Effector CD4-positive, alpha-beta T cell (primary cell): ENCODE data around the gene KCNAB1.
"Not testable (repeated sequence)": the region's sequence is repeated elsewhere in the genome, so short reads cannot be mapped to it uniquely, and the experiment has no call there.

Experiments used
- DNase-seq: peaks from one replicate; pipeline ENCODE4 v3.0.0-alpha.2; 2020

The KCNAB1 gene

DNA sequence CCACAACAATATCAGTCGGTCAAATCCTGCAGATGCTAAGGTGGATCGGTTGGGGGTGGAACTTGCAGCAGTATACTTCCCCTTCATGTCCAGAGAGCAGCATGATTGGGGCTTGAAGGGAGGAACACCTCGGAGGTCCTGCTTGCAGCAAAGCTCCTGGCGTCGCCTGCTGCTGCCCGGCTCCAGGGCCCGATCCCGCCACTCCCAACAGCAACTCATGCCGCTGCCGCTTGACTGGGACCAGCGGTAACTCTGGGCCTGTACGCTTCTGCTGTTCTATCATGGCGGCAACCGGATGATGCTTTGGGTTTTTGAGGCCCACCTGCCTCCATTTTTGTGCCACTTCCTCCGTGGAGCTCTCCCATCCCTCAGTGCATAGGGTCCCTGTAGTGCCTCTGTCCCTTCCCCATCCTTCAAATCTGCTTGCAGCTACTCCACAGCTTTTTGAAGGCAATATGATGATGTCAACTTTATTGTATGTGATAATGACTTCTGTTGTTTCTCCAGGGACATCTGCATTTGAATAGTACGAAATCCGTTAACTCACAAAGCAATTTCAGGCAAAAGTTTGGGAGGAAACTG is 56.3 kb downstream of the KCNAB1 start:
- DNase-seq, result no peak

DNA sequence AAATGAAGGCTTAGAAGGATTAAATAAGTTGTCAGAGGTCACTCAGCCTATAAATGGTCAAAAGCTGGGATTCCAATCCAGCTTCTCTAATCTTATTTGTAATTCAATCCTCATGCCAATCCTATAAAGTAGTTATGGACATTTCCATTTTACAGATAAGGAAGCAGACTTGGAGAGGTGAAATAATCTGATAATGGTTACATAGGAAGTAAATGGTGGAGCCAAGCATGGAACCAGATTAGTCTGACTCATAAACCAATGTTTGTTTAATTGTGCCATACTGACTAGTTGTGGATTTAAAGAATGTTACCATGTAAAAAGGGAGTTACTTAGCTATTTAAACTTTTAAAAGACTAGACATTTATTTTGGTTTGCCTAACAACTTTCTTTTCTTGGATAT is 59.7 kb downstream of the KCNAB1 start:
- no peak for DNase-seq

DNA sequence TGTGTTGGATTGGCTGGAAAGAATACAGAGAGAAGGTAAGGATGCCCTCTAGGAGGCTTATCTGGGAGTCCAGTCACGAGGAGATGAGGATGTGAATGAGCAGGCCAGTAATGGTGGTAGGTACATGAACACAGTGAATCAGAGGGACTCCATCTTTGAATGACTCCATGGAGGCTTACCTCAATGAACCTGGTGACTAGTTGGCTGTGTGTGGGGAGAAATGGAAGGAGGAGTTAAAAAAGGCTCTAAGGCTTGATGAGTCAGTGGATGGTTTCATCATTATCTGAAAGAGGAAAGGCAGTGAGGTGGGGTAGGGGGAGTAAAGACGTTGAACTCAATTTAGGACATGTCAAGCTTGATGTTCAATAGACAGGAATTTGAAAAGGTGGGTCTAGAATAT is 61.1 kb downstream of the KCNAB1 start:
- no peak for DNase-seq

DNA sequence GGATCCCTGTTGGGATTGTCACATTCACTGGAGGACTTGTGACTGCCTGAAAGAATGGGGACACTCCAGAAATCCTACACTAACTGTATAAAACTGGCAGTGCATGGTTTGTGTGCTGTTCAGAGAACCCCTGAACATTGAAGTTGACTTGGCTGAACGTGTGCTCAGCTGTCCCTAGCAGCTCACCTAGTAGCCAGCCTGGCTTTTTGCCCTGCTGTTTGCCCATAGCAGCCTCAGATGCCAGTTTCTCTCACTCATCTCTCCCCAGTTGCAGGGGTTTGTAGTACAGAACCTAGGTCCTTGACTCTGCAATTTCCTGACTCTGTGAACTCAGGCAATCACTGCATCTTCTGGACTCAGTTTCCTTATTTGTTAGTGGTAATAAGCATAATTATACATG is 63.0 kb downstream of the KCNAB1 start:
- no peak for DNase-seq

DNA sequence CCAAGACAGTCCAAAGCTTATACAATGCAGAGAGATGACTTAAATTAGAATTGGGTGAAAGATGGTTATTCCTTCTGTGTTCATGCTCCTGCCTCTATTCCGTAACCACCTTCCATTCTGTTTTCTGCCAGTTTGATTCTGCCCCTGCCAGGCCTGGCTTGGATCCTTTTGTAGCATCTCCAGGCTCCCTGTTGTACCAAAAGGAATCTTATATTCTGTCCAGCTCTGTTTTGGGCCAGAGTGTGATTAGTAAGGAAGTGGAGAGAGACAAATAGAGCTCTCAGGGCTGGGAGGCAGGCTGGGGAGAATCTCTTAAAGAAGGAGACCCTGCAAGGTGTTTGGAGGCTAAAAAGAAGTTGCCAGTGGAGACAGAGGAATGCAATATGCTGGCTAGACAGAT is 63.8 kb downstream of the KCNAB1 start:
- DNase-seq, result no peak

DNA sequence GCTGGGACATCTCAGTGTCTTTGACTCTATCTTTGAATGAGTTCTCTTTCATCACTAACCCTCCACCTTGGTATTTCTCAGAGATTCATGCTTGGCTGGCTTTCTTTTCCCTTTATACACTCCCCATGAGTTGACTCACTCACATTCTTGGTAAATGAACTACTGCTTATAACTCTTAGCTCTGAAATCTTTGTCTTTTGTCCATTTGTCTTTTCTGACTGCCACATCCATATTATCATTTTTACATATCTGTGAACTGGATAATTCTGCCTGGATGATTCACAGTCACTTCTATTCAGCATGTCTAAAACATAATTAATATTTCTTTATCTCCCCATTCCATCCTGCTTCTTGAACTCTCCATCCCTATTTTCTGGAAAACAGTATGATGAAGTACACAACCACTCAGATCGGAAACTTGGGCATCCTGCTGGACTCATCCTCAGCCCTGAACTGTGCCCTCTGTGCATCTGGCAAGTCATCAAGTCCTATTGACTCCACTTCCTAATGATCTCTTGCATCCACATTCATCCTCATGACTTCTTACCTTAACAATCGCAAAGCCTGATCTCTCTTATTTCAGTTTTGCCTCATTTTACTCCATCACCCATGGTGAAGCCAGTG is 66.9 kb downstream of the KCNAB1 start:
- DNase-seq, result no peak

DNA sequence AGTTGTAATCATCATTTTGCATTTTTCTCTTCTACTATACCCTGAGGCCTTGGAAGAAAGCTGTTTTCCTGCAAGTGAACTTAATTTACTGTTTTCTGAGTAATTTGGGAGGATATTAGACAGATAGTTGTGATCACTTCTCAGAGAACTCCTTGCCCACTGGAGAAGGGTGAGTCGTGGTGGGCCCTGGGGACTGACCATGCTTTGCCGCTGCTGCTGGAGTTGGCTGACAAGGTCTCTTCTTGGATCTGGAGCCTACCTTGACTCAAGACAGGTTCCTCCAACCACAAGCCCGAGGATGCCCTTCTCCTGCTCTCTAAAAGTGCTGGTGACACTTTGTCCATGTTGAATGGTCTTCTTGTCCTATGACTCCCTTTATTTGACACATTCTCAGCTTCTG is 68.4 kb downstream of the KCNAB1 start:
- no peak for DNase-seq

DNA sequence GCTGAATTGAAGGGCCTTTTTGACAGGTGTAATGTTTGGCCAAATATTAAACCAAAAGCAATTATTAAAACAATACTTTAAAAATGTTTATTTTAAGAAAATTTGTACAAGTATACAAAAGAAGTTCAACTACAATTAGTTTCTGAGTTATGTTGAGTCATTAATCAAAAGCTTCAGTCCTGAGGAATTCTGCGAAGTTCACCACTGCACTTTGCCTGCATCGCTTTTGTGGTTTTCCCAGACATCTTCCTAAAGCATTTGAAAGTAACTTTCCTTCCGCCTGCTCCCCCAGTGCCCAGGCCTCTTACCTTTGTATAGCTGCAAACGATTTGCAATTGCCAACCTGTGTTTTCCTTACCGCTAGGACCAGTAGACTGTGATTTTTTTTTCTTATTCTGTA is 69.5 kb downstream of the KCNAB1 start:
- DNase-seq, result no peak

DNA sequence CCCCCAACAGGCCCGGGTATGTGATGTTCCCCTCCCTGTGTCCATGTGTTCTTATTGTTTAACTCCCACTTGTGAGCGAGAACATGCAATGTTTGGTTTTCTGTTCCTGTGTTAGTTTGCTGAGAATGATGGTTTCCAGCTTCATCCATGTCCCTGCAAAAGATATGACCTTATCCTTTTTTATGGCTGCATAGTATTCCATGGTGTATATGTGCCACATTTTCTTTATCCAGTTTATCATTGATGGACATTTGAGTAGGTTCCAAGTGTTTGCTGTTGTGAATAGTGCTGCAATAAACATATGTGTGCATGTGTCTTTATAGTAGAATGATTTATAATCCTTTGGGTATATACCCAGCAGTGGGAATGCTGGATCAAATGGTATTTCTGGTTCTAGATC is 74.6 kb downstream of the KCNAB1 start:
- not testable (repeated sequence) for DNase-seq

DNA sequence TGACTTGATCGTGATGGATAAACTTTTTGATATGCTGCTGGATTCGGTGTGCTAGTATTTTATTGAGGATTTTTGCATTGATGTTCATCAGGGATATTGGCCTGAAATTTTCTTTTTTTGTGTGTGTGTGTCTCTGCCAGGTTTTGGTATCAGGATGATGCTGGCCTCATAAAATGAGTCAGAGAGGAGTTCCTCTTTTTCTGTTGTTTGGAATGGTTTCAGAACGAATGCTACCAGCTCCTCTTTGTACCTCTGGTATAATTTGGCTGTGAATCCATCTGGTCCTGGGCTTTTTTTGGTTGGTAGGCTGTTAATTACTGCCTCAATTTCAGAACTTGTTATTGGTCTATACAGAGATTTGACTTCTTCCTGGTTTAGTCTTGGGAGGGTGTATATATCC is 76.8 kb downstream of the KCNAB1 start:
- DNase-seq, result not testable (repeated sequence)

DNA sequence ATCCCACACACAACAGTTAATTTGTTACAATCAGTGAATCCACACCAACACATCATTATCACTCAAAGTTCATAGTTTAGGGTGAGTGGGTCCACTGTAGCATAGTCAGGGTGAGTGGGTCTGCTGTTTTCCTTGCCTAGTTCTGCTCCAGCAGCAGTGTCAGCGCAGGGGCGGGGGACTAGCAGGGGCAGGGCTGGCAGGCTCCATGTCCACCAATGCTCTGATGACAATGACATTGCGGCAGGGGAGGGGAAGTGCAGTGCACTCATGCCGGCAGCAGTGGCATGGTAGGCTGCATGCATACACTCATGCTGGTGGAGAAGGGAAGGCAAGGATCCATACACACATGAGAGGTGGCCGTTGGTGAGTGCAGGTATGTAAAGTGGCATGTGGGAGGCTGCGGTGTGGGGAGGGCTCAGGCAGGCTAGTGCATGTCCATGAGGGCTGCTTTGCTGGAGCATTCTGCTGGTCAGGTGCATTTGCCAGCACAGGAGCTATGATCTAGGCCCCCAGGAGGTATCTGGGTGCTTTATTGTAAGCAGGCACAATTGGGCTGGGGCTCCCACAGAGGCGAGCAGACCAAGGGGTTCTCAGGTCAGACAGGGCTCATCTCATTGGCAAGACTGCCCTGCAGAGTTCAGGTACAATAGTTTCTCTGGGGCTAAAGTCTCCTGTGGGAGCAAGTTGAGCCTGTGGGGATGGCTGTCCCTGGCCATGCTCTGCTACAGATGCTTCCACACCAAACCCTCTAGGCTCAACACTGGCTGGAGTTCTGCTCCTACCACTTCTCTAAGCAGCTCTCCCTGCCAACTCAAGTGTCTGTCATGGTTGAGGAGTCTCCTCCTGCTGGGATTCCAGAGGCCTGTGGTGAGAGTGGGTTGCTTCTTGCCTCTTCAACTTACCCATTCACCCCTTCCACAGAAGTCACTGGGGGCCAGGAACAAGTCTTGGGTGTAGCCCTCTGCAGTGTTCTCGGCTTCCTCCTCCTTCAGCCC is 81.3 kb downstream of the KCNAB1 start:
- no peak for DNase-seq

DNA sequence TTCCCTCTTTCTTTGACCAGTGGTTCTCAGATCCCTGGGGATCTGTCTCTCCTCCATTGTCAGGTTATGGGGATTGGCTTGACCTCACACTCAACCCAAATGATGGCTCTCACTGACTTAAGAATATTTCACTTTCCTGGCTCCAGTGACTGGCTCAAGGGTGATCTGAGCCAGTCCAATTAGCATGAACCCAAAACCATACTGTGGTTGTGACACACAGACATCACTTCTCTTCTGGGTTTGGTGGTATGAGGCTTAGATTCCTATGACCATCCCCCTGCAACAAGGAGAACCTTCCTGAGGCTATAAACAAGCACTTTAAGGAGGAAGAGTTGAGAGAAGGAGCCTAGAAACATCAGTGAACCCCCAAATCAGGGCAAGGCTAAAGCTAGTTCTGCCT is 85.8 kb downstream of the KCNAB1 start:
- no peak for DNase-seq

DNA sequence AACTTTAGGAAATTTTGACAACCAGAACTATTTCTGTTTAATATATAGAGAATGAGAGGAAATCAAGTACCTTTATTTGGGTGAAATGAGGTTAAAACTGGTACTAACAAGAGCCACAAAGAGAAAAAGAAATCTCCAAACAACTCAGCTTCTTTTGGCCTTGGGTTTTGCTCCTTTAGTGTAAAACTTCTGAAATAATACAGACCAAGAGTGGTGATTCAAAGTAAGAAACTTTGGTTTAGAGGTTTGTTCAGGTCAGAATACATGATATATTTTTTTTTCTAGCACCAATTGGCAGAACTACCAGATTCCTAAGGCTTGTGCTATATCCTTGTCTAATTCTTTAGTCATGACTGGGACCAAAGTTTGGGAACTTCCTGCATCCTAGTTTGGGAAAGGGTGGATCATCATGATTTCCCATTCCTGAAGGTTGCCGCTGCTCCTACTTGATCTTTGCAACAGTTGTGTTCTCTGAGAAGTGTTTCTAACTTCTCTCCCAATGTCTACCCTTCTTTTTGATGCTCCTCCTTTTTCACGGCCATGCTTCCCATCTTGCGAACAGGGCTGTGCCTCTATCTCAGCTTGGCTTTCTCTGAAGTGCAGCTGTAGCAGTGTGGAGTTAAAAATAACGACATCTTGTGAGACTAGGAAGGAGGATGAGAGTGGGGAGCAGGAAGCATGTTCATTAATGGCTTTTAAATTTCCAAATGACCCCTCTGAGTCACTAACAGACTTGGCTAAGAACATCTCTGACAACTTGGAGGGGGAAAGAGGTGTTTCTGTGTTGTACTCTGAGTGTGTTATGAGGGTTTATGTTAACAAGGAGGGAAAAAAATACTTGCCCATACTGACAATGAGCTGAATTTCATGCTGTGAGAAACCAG is 87.7 kb downstream of the KCNAB1 start:
- DNase-seq, result no peak

DNA sequence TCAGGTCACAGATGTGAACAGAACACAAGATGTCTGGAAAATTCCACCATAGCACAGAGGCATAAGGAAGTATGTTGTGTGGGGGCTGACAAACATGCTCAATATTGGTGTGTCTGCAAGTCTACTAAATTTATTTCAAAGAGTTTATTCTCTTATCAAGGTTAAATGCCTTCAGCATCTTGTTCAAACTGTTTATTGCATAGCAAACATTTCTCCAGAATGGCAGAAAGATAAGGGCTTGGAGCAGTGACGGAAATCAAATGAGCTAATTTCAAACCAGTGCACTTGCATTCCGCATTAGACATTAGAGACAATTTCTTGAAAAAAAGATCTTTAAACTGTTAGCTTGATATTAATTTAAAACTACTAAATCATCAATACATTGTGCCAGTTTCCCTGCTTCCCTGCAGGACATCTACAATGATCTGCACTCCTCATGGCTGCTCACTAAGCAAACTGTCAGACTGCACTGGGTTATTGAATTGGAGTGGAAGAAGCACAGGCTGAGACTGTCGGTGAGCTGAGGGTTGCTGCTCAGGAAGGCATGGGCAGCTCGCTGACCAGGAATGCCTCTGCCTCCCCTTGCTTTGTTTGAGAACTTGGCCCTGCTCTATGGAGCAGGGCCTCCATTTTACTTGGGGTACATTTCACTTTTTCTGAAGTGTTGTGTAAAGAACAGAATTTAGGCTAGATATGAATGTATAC is 89.4 kb downstream of the KCNAB1 start:
- DNase-seq, result no peak

DNA sequence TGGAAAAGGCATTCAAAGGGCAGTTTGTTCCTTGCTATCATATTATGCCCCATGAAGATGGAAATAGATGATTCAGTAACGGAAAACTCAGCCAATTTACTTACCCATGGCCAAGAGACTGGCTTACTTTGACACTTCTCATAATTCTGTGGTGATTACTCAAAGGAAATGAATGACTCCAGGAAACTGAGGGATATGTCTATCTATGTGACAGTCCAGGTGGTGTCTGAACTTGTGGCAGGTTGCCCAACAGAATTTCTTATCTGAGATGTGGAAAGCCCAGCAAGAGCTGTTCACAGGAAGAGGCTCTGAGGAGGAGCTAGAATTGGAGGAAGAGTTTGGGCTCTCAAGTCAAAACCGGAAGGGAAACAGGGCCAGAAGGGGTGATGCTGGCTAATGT is 91.2 kb downstream of the KCNAB1 start:
- DNase-seq, result no peak

DNA sequence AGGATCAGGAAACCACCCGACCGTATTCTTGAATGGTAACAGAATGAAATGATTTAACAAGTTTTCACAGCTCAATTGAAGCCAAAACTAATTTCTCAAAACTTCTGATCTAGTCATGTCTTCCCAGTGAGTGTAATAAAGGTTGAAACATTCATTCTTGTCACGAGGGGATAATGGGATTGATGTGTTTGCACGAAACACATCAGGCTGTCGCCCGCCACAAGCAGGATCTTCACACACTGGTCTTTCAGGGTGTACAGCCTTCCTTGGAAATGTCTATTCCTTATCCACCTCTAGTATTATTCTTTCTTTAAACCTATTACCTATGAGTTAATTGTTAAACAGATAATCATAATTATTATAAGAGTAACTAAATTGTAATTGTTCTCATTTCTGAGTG is 94.3 kb downstream of the KCNAB1 start:
- no peak for DNase-seq

DNA sequence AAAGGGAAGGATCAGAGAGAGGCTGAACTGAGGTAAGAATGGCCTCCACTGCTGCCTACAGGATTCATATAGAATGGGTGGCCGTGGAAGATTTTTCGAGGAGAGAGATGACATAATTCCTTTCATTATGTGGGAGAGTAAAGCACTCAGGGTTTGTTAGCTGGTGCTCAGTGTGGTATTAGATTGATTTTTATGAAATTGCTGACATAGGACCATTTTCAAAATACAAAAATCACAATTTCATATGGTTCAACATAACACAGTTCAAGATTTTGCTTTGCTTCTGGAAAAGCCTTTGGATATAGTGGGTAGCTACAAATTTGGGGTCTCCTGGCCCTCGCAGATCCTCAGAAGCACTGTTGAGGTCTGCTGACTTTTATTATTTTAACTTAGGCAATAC is 95.4 kb downstream of the KCNAB1 start:
- no peak for DNase-seq

DNA sequence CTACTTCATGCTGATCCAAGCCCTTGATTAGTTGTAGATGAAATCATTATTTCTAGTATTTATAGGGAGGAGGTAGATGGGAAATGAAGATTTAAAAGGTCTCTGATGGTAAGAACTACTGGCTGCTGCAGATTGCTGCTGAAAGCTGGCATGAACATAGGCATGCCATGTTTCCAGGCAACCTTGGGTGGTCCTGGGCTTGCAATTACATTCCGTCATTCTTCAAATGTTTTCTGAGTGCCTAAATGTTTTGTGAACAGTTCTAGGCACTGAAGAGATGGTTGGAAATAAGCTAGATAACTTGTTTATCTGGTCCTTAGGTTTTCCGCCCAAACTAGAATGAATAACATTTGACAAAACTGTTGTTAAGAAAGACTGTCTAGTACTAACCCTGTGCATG is 95.8 kb downstream of the KCNAB1 start:
- DNase-seq, result no peak

DNA sequence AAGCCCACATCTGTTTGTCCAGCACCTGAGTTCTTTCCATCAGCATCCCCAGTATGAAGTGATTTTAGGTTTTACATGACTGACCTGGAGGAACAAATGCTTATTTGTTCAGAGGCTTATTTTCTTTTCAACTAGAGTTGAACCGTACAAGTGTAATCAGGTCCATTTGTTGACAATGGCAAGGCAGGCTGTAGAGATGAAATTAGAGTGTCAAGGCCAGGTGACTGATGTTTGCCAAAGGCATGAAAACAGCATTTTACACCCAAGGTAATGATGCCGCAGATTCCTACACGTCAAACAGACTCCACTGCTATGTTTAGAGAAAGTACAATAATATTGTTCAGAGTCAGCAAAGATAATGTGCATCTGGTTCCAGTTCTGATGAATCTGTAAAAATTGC is 96.5 kb downstream of the KCNAB1 start:
- DNase-seq, result no peak

DNA sequence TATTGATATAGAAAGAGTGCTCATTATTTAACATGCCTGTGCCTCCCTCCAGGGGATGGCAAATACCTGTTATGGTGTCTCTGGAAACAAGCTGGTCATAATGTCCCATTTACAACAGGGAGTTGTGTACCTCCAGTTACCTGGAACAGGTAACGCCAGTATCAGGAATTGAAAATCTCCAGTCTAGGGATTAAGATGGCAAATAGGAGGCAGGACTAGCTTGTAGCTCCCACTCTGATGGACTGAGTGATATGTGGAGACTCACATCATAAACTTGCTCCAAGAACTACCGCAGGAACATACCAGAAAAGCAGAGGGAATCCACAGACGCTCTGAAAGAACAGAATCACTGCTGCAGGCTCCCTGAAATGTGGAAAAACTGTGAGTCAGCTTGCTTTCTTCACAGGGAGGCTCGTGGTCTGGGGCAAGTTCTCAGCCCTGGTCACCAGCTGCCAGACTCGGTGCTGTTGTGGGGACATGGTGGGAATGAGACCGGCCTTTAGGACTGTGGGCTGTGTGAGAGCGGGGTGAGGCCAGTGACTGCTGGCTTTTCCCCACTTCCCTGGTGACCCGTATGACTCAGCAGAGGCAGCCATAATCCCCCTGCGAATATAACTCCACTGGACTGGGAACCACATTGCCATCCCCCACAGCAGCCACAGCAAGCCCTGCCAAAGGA is 97.4 kb downstream of the KCNAB1 start:
- no peak for DNase-seq

DNA sequence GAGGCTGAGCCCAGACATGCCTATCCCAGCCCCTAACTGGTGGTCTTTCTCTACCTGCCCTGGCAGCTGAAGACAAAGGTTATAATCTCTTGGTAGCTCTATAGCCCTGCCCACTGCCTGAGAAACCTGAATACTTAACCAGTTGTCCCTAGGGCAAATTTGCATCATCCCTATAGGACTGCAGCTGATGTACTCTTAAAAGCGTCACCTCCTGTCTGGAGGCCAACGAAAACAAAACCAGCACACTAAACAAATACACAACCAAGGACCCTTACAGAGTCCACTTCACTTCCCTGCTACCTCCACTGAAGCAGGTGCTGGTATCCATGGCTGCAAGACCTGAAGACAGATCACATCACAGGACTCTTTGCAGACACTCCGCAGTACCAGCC is 98.0 kb downstream of the KCNAB1 start:
- DNase-seq, result no peak

DNA sequence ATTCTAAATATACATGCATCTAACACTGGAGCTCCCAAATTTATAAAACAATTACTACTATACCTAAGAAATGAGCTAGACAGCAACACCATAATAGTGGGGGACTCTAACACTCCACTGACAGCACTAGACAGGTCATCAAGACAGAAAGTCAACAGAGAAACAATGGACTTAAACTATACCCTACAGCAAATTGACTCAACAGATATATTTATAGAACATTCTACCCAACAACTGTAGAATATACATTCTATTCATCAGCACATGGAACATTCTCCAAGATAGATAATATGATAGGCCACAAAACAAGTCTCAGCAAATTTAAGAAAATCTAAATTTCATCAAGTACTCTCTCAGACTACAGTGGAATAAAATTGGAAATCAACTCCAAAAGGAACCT is 102.0 kb downstream of the KCNAB1 start:
- not testable (repeated sequence) for DNase-seq
